GM19463 (cell line): ENCODE results near the gene TEKTIP1.
"Not testable (repeated sequence)": the region's sequence is repeated elsewhere in the genome, so short reads cannot be mapped to it uniquely, and the experiment has no call there.

ENCODE experiments used
- ATAC-seq: cut with Tn5 transposase; IDR thresholded peaks from one replicate; pipeline ENCODE4 v1.9.1; 2021; ENCODE audit warnings: mild to moderate bottlenecking, moderate library complexity; ENCODE audit not compliant: unreplicated experiment

The TEKTIP1 gene

DNA sequence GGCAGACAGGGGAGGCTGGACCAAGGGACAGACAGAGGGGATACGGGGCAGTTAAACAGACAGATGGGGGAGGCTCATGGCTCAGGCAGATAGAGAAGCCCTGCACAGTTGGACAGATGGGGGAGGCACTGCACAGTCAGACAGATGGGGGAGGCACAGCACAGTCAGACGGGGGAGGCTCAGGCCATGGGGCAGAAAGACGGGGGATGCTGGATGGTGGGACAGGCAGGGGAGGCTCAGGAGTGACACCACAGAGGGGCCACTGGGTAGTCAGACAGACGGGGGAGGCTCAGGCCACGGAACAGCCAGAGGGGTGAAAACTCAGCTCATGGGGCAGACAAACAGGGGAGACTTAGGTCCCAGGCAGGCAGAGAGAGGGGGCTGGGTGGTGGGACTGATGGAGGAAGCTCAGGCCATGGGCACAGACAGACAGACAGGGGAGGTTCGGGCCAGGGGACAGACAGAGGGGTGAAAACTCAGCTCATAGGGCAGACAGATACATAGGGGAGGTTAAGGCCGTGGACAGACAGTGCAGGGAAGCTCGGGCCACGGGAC lies 17.5 kb downstream of the TEKTIP1 start:
- ATAC-seq, result no peak

- ATAC-seq, result peak; percentile 22
These were observed 18.0 kb downstream of the TEKTIP1 start for GRCh38 chr19:3556978-3557460.

DNA sequence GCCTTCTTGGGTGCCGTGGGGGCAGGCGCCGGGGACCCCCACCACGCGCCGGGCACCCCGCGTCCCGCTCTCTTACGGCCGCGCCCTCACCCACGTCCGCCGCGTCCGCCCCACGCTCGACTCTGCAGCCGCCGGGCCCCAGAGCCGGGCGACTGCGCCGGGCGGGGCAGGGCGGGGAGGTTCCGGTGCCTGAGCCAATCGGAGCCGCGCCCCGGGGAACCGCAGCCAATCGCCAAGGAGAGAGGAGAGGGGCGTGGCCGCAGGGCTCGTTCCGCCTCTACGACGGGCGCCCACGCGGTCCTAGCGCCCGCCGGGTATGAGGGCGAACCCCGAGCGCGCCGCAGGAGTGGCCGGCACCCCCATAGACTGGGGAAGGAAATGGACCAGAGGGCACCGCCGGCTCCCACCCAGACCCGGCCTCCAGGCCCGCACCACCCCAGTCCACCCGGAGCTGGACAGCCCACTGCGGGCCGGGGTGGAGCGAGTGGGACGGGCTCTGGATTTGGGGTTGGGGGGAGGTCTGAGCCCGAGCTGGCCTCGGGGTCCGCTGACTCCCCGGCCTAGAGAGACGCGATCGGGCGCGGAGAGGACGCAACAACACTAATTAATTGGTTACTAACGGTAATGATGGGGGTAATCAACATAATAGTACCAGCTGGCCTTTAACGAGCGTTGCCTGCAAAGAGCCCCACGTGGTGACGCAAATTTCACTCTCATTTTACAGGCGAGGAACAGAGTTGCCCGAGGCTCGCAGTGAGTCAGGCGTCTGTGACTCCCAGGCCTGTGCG lies 18.7 kb downstream of the TEKTIP1 start, which contains the start of gene MFSD12:
Gene MFSD12 (minus strand): TSS at position 126 of the 788 bp plus-strand sequence. CDS start 183 bp downstream, outside the sequence.
- ATAC-seq, result peak; percentile 83

DNA sequence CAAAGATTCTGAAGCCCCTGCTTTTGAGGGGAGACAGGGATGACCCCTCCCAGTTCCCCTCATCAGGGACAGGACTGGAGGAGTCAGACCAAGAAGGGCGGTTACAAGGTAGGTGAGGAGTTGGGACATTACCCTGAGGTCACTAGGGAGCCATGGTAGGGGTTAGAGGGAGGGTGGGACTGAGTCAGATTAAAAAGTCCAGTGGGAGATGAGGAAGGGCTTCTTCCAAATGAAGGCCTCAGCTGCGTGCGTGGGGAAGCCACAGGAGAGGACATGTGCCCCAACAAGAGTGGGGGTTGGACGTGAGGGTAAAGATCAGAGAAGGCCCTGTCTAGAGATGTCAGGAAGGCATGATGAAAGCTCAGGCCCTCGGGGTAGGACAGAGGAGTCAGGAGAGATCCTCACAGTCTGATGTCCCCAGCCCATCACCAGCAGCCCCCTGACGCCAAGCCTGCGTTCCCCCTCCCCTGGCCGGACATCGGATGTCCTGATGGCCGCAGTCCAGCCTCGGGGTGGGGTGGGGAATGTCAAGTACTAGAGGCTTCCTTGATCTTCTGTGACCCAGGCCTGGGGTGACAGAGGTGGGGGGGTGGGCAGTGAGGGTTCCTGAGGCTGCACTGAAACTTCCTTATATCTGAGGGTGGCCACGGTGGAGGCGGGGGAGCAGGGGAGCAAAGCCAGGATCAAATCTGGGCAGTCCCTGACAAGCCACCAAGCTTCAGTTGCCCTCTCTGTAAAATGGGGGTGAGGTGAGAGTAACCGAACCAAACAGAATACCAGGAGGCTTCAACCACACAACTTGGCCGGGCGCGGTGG lies 24.9 kb downstream of the TEKTIP1 start:
- no peak for ATAC-seq

DNA sequence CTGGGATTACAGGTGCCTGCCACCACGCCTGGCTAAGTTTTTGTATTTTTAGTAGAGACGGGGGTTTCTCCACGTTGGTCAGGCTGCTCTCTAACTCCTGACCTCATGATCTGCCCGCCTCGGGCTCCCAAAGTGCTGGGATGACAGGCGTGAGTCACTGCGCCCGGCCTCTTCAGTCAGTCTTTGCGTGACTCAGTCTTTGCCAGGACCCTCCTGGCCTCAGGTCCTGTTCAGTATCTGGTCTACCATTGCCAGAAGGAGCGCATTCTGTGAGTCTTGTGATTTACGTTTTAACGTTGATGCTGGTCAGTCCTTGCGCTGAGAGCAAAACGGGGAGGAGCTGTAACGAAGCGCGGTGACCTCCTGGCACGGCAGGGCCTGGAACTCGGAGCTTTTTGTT lies 26.2 kb downstream of the TEKTIP1 start:
- no peak for ATAC-seq

- ATAC-seq, result not testable (repeated sequence)
These were observed 31.1 kb downstream of the TEKTIP1 start for GRCh38 chr19:3570042-3570441.

GRCh38 chr19:3570606-3571011 lies 31.6 kb downstream of the TEKTIP1 start:
- no peak for ATAC-seq

GRCh38 chr19:3572132-3572854 lies 33.3 kb downstream of the TEKTIP1 start:
- peak; percentile 93 for ATAC-seq

- no peak for ATAC-seq
These were observed 33.8 kb downstream of the TEKTIP1 start, which contains the start of gene HMG20B for GRCh38 chr19:3572855-3573161. Gene HMG20B (plus strand): TSS chr19:3572944. CDS start chr19:3573310, 366 bp downstream.

GRCh38 chr19:3573162-3573857 lies 34.3 kb downstream of the TEKTIP1 start:
- ATAC-seq, result no peak

- no peak for ATAC-seq
These were observed 35.1 kb downstream of the TEKTIP1 start for GRCh38 chr19:3573858-3574637.

DNA sequence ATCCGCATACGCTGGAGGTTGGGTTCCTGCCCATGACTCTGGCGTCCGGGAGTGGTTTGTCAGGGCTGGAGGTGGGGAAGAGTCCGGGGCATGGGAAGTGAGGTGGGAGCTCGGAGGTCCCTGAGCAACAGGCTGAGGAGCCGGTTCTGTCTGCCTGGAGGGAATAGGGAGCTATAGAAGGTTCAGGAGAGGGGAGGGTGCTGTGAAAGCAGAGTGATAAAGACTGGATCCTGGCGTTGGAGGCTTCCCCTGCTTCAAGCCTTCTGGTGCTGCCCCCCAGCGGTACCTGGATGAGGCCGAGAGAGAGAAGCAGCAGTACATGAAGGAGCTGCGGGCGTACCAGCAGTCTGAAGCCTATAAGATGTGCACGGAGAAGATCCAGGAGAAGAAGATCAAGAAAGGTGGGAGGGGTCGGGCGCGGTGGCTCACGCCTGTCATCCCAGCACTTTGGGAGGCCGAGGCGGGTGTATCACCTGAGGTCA lies 36.3 kb downstream of the TEKTIP1 start:
- no peak for ATAC-seq

GRCh38 chr19:3575949-3576673 lies 37.1 kb downstream of the TEKTIP1 start:
- ATAC-seq, result no peak

DNA sequence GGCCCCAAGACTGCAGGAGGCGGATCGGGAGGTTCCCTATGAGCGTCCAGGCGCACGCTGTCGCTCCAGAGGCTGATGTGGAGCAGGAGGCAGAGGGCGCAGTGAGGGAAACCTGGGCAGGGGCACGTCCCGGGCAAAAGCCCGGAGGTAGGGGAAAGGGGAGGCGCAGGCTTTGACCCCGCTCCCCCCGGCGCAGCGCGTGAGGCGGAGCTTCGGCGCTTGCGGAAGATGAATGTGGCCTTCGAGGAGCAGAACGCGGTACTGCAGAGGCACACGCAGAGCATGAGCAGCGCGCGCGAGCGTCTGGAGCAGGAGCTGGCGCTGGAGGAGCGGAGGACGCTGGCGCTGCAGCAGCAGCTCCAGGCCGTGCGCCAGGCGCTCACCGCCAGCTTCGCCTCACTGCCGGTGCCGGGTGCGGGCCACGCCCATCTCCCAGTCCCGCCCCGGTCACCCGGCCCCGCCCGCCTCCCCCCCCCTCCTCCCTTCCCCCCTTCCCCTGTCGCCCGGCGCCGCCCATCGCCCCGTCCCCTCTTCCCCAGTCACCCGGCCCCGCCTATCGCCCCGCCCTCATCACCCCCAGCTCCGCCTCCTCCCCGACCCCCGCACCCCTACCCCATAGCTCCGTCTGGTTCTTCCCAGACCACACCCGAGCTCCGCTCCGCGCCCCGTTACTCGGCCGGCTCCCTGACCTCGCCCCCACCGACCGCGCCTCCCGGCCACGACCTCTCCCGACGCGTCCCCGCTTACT lies 37.9 kb downstream of the TEKTIP1 start:
- ATAC-seq, result no peak

GRCh38 chr19:3577723-3578344 lies 38.9 kb downstream of the TEKTIP1 start:
- ATAC-seq, result no peak

DNA sequence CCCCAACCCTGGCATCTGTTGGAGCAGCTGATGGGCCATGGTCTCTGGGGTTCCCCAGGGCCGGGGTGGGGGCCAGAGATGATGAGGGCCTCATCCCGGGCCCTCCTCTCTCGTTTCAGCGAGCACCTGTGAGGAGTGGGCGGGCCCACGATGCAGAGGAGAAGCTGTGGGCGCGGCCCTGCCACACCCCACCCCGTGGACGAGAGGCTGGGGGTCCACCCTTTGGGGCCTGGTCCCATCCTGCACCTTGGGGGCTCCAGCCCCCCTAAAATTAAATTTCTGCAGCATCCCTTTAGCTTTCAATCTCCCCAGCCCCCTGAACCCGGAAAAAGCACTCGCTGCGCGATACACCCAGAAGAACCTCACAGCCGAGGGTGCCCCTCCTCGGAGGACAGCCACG lies 39.4 kb downstream of the TEKTIP1 start:
- no peak for ATAC-seq

DNA sequence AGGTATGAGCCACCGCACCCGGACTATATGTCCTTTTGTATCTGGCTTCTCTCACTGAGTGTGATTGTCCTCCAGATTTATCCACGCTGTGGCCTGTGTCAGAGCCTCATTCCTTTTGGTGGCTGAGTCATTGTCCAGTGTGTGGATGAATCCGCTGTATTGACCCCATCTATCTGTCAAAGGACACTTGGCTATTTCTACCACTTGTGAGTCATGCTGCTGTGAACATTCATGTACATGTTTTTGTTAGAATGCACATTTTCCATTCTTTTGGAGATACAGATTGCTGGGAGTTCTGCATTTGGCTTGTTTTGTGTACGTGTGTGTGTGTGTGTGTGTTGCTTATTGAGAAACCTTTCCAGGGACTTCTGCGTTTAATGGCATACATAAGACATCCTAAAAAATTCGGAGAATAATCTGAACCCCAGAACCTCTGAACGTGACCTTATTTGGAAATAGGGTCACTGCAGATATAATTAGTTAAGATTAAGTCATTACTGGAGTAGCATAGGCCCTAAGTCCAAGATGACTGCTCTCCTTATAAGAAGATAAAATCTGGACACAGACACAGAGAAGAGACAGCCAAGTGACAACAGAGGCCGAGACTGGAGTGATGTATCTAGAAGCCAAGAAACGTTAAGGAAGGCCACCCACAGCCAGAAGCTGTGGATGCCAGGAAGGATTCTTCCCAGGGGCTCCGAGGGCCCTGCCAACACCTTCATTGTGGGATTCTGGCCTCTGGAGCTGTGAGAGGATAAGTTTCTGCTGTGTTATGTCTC lies 41.4 kb downstream of the TEKTIP1 start:
- ATAC-seq, result no peak
